ELR (cell line): ENCODE measurements around the gene MPHOSPH9.
A peak's percentile ranks its signal among the peaks of the same experiment; 100 is the strongest.

ENCODE experiments used
- DNase-seq: peaks from one replicate; pipeline ENCODE4 v3.0.0-alpha.2; 2015; ENCODE audit warnings: low read depth

MPHOSPH9 gene

DNA sequence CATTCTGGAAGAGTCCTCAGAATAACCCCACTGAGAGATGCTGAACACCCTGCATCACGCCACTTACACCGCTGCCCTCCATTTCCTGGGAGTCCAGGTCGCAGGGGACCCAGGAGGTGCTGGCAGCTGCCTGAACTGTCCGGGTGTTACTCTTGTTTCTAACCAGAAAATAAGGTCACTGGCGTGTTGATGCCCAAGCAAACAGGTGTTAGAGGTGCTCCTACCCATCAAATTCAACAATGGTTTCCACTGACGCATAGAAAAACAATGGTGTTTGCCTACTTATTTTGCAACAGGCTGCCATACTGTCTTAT is 105.8 kb downstream of the MPHOSPH9 start:
- no peak for DNase-seq

- DNase-seq = peak; percentile 99
These were observed 106.4 kb downstream of the MPHOSPH9 start for GRCh38 chr12:123126294-123127181.

DNA sequence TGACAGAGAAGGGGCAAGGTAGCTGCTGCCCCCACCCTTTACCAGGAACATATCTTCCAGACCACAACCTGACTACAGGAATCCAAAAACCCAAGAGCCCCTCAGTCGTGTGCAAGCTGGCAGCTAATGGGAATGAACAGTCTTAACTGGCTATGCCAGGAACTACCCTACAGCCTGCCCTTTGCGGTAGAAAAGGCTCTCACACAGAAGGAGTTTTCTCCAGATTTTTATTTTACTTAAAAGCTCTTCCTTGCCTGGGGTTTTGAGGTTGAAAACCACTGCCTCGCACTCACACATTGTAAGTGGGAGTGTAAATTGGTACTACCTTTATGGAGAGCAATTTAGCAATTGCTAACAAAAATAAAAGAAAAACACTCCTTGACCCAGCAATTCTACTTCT is 110.3 kb downstream of the MPHOSPH9 start:
- no peak for DNase-seq

- DNase-seq = no peak
These were observed 111.3 kb downstream of the MPHOSPH9 start for GRCh38 chr12:123121670-123122069.

DNA sequence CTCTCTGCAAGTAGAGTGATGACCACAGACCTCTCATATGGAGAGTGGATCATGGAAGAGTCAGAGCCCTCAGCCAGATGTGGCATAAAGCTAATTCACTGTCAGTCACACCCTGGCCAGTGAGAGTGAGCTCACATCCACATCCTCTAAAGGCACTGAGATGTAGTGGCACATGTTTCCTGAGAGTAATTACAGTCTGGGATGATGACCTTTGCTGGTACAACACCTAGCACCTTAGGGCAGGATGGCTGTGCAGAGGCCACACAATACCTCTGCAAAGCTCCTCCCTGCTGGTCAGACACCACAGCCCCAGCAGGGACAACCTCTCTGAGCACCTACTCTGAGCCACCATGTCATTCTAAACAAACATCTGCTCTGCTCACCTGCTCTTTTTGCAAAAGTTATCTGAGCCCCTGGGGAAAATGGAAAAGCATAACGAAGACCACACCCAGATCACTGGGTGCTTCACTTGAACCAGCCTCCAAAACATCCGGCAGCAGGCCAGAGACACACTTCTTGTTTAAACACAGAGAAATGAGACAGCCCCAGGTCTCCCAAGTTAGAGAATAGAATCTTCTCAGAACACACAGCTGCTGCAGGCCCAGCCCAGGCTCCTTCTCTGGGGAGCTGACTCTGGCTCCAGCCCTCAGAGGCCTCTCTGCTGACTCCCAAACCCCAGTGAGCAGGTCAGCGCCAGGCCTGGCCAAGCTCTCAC is 112.3 kb downstream of the MPHOSPH9 start:
- no peak for DNase-seq

GRCh38 chr12:123119808-123120207 is 113.1 kb downstream of the MPHOSPH9 start:
- DNase-seq = no peak

- DNase-seq = no peak
These were observed 114.4 kb downstream of the MPHOSPH9 start for GRCh38 chr12:123118497-123118896.

DNA sequence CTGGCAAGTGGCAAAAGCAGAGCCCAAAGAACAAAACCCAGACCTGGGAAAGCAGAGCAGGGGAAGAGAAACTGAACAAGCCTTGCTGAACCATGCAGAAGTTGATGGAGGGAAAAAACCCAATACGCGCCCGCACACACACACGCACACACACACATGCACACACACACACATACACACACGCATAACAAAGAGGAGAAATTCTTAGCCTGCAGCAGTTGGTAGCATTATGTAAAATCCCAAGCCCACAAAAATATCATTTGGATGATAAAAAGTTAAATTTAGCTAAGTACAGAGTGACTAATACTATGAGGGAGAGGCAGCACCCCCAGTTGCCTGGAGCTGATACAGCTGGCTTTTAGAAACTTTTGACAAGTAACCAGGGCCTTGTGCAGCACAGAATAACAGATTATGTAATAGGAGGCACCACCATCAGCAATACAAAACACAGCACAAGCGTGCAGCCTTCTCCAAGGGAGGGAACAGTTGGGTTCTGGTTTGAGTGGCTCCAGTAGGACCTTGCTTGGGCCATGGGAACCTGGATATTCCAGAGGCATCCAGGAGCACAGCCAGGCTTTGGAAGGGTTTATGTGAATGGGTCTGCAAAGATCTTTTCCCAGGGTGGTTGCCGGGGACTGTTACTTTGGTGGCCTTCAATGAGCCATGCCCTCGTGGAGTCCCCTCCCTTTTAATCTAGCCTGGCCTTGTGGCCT is 117.4 kb downstream of the MPHOSPH9 start:
- peak; percentile 70 for DNase-seq

DNA sequence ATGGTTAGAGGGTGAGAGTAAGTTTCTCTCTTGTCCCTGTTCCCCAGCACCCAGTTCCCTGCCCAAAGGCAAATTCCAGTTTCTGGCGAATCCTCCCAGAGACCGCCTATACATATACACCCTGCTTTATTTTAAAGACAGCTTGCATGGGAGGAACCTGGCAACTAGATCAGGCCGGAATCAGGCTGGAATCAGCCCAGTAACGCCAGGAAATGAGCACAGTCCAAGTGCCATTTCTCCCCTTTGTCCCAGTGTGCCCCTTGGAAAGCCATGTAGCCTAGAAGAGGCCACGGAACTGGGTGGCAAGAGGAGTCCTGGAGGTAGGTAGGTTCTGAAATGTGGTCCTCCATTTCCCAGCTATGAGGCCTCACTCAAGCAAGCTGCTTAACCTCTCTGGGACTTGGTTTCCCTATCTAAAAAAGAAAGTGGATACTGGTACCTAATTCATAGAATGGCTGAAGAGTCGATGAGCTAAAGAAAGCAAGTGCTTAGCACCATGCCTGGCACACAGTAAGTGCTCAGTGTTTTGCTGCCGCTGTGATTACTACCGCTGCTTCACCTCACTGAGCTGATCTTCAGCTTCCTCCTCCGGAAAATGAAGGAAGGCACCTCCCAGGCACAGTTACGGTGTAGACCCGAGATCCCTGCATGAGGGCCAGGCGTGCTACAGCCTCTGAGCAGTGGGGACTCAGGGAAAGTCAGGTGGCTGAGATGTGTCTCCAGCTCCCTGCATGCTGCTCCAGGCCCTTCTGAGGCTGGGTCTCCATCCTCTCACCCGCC is 118.4 kb downstream of the MPHOSPH9 start:
- no peak for DNase-seq

GRCh38 chr12:123113026-123113425 is 119.9 kb downstream of the MPHOSPH9 start:
- no peak for DNase-seq

GRCh38 chr12:123111498-123112165 is 121.3 kb downstream of the MPHOSPH9 start:
- DNase-seq = peak; percentile 33

DNA sequence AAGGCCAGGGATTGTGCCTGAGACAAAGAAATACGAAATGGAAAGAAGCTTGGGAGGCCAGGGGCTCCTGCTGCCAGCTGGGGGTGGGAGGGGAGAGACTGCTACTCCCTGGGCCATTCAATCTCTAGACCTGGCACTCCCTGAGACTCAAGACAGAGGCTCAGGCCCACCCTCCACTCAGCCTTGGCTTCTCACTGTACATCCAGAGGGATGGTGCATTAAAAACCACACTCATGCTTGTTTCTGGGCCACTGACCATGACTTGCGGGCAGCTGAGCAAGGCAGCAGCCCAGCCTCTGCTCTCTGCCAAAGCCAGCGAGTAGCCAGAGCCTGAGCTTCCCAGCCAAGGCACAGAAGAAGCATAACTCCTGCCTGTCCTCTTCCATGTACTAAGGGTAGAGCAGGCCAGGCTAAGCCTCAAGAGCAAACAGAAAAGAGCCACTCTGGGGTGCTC is 123.6 kb downstream of the MPHOSPH9 start:
- DNase-seq = no peak

DNA sequence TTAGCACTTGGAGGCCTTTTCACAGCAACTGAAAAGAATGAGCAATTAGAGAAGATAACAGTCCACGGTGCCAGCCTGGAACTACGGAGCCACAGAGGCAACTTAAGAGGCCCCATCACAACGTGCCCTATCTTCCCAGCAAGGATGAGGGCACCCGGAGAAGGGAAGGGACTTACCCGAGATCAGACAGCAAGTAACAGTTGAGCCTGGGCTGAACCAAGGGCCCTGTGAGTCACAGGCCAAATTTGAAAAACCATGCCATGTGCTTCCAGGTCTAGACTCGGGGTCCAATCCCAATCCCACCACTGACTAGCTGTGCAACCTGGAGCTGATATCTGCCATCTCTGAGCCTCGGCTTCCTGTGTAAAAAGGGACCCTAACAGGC is 124.3 kb downstream of the MPHOSPH9 start:
- no peak for DNase-seq

DNA sequence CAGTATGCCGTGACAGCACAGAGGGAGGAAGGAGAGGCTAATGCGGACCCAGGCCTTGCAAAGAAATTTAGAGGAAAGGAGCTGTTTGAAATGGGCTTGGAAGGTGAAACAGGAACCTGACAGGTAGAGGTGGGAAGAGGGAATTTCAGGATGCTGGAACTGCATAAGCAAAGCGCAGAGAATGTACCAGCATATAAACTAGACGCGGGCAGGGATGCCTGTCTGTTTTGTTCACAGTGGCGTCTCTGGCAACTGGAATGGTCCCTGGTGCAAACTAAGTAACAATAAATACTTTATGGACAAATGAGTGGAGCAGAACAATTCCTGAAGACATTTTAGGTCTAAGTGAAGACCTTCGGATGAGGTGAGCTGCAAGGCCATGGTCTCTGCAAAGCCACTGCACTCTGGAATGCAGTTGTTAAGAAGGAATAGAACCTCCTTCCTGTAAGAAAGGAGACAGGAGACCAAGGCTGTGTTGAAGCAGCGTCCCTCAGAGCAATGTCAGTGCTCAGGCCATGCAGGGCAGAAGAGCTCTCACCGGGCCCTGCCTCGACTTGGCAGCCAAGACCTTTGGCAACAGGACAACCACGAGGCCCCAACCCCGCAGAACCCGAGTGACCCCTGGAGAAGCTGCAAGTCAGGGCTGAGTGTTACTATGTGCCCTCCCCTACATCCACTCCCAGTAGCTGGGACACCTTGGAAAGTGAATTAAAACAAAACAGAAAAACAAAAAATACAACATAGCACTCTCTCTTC is 124.8 kb downstream of the MPHOSPH9 start:
- no peak for DNase-seq

DNA sequence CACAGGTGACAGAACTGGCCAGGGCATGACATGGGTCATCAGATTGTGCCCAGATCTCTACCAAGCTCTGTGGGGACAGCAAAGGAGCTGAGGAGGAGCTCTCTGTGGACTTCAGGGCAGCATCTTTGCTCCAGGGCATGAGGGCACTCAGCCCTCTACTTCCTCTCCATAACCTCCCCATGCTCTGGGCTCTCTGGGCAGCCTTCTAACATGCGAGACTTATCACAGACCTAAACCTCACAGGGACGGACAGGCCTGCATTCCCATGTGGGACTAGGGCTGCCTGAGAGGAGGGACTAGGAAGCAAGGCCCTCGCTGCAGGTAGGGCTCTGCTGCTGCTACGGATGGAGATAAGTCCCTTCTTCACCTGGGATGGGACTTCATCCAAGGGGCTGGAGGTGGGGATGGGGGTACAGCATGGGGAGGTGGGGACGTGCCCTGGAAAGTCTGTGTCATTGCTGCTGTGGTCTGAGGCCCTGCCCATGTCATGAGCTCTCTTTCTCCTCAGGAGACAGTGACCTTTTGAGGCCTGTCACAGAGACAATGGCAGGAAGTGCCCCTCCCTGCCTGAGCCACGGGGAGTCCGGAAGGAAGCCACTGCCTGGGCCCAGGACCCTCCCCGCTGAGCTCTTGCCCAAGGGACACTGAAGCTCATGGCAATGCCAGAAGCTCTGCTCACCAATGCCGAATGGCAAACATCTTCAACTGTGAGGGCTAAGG is 126.1 kb downstream of the MPHOSPH9 start:
- no peak for DNase-seq

- DNase-seq = no peak
These were observed 127.6 kb downstream of the MPHOSPH9 start for GRCh38 chr12:123105211-123105826.

- DNase-seq = no peak
These were observed 128.1 kb downstream of the MPHOSPH9 start for GRCh38 chr12:123104809-123105208.
